Left hindlimb (tissue), 1 donor: Measurements from ENCODE around the gene AIP.
A peak's percentile ranks its signal among the peaks of the same experiment; 100 is the strongest.
"Not testable (repeated sequence)": the region's sequence is repeated elsewhere in the genome, so short reads cannot be mapped to it uniquely, and the experiment has no call there.

Experiments
- DNase-seq: peaks from one replicate; pipeline ENCODE4 v3.0.0-alpha.2; 2018

The AIP gene

DNA sequence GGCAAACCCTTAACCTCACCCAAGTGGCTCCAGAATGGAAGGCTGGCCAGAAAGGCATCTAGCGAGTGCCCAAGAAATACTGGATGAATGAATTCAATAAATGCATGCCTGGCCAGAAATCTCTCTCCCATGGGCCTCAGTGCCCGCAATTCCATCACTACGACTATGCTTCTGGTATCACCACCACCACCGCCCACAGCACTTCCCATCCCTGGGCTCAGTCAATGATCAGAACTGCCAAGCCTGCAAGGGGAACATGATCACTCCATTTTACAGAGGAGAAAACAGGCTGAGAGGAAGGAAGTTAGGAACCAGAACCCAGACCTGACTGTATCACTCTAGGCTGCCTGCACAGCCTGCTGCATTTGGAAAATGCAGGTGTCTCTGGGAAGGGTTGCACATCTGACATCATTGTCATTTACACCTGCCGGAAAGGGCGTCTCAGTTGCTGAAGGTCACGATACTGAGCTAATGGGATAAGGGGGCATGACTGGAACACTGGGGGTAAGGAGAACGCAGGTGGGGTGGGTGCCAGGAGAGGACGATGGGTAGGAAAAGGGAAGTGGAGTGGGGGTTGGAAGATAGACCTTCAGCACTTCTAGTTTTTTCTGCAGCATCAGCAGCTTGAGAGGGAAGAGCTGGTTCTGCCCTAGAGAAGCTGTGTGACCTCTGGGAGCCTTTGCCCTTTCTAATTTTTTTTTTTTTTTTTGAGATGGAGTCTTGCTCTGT lies 33.5 kb upstream of the AIP start:
- DNase-seq = no peak

DNA sequence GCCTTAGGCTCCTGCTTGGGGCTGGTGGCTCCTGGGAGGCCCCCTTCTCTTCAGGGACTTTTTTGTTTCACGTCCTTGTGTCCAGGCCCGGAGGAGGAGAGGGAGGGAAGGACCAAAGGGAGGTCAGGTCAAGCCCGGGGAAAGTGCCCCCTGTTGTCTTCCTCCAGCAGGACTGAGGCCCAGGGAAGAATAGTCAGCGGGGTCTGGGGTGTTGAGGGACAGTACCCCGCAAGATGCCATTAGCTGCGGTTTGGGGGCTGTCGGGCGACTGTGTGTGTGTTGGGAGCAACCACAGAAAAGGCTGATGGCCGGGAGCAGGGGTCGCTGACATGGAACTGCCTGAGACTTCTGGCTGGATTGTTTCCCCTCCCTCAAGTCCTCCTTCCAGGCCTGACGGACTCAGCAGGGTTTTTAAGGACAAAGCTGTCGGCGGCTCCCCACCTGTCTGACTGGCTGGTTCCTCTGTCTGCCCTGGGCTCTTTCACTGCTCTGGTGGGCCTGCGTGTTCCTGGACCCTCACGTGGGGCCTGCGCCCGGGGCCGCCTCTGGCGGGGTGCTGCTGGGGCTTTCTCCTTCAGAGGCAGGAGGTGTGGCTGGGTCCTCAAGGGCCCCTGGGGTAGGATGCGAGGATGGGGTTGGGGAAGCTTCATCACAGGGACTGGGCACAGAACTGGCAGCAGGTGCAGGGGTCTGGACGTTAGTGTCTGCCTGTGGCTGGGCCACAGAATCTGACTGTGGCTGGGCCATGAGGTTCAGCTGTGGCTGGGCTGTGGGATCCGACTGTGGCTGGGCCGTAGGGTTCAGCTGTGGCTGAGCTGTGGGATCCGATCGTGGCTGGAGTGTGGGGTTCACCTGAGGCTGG lies 31.8 kb upstream of the AIP start:
- no peak for DNase-seq

DNA sequence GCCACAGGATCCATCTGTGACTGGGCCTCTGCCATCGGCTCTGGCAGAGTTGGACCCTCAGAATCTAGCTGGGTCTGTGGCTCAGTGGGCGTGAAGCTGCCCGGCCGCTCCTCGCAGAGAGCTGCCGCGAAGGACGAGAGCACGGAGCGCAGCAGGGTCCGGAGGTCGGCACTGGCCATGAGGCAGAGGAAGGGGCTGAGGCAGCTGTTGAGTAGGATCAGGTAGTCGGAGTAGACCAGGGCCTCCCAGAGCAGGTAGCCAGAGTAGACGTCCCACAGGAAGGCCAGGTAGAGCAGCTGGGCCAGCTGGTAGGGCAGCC lies 31.2 kb upstream of the AIP start:
- DNase-seq = no peak

DNA sequence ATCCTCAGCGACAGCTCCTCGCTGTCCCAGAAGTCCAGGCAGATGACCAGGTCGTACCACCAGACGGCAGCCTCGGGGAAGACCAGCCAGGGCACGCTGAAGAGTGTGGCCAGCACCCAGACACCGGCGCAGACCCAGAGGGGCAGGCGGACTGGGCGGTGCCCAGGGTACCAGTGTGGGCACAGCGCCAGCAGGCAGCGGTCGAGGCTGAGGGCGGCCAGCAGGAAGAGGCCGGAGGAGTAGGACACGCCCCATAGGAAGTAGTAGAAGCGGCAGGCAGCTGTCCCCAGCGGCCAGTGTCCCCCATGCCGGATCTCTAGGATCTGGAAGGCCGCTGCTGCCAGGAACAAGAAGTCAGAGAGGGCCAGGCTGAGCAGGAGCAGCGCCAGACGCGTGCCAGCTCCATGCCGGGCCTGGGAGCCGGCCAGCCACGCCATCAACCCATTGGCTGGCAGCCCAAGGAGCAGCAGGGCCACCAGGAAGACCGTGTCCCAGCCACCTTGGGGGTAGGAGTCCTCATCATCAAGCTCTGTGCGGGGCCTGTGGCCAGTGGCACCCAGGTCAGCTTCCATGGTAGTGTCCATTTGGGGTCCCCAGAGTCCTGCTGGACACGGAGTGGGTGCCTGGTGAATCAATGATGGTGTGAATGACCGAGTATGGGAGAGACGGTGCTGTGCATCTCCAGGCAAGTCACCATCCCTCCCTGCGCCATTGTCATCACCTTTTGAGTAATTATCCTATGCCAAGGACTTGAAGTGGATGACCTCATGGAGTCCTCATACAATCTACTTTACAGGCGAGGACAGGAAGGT lies 30.5 kb upstream of the AIP start, which contains the start of gene GPR152:
Gene GPR152, minus strand, starts transcription at position 589 of the 812 bp plus-strand sequence. Its CDS starts 5 bp downstream, at position 584.
- no peak for DNase-seq

DNA sequence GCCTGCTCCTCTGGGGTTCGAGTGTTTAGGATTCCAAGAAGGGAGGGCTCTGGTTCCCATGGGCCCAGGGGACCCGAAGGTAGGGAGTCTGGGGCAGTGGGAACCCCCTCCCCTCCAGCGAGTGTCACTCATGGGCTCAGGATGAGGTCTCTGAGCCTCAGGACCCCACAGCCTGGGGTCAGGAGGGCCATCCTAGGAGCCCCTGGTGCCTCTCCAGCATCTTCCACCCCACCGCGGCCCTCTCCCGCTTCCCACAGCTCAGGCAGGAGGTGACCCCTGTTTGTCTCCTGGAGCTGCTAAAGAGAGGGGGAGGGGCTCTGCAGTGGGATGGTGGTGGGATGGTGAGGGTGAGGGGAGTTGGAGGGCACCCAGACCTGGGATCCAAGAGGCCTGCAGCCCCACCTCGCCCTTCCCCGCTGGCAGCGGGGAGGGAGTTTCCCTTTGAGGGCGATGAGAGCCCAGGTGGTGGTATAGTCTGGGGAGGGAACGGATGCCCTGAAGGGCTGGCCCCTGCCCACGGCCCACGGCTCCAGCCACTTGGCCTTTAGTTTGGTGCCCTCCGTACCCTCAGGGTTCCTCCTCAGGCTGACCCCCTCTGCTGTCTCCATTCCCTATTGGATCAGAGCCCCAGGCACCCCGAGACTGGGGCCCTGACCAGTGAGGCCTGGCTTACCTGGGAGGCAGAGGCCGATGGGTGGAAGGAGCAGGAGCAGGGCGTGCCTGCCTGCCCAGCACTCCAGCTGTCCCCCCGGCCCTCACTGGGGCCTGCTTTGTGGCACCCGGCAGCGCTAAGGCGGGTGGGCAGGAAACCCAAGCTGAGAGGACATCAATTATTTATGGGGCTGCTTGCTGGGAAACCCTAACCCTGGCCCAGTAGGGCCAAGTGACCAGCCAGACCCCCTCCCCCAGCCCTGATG lies 28.8 kb upstream of the AIP start:
- no peak for DNase-seq

DNA sequence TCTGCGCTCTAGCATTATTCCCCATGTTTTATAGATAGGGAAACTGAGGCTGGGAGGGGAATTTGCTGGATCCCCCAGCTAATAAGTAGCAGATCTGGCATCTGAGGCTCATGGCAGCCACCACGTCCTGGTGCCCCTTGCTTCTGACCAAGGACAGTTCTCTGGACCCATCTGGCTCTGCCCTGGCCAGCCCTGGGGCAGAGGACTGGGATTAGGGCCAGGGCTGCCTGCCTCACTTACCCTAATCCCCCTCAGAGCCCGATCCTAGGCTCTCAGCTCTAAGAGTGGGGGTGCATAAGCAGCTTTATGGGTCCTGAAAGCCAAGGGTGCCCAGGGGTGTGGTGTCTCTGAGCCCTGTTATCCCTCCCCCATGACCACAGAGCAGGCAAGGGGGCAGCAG lies 27.8 kb upstream of the AIP start, which contains the start of gene CABP4:
Gene CABP4, plus strand, starts transcription at position 301 of the 400 bp plus-strand sequence. Its CDS starts 70 bp downstream, at position 371.
- no peak for DNase-seq

DNA sequence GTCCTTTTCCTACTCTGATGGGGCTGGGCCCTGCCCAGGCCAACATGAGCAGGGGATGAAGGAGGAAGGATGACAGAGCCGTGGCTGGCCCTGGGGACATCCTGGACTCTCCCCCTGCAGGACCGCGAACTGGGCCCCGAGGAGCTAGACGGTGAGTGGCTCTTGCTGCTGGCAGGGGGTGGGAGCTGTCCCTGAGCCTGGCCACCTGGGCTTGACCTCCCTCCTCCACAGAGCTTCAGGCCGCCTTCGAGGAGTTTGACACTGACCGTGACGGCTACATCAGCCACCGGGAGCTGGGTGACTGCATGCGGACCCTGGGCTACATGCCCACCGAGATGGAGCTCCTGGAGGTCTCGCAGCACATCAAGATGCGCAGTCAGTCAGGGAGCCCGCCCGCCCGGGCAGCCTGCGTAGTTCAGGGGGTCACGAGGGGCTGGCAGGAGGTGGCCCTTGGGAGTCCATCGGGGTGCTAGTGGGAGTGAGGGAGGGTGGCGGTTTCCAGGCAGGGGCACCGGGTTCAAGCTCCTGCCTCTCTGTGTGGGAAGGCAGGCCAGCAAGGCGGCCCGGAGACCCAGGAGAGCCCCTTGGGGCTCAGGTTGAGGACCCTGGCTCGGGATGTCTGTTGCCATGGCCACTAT lies 26.6 kb upstream of the AIP start:
- no peak for DNase-seq

DNA sequence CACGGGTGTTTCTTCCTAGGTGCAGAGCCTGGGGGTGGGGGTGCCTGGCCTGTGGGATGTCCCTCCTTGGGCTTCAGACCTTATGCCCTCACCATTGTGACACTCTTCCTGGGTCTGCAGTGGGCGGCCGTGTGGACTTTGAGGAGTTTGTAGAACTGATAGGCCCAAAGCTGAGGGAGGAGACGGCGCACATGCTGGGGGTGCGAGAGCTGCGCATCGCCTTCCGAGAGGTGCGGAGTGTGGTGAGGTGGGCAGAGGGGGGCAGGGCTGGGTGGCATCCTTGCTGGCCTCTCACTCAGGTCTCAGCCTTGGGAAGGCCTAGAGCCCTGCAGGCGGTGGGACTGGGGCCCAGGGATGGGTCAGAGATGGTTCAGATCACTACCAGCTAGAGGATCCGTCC lies 25.4 kb upstream of the AIP start:
- no peak for DNase-seq

DNA sequence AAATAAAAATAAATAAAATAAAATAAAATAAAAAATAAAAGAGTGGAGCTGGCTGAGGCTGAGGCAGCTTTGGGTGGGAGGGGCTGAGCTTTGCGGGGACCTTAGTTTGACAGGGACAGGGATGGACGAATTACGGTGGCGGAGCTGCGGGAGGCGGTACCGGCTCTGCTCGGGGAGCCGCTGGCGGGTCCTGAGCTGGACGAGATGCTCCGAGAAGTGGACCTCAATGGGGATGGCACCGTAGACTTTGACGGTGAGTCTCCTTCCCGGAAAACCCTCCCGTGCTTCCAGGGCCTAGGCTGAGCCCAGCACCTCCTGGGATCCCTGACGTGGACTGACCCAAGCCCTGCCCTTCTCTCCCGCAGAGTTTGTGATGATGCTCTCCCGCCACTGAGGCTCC lies 24.6 kb upstream of the AIP start:
- no peak for DNase-seq

DNA sequence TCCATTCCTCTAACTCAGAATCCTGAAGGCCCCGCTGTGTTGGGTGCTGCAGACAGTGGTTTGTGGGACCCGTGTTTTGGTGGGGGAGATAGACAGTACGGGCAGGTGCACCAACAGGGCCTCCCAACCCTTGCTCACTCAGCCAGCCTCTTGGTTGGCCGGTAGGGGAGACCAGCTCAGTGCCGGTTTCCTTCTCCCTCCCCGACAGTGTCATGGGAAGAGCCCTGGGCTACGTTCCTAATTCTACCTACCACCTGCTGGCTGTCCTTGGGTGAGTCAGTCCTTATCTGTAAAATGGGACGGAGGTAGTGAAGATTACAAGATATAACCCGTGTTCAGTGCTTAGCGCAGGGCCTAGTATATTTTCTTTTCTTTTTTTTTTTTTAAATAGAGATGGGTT lies 19.6 kb upstream of the AIP start:
- DNase-seq = no peak

DNA sequence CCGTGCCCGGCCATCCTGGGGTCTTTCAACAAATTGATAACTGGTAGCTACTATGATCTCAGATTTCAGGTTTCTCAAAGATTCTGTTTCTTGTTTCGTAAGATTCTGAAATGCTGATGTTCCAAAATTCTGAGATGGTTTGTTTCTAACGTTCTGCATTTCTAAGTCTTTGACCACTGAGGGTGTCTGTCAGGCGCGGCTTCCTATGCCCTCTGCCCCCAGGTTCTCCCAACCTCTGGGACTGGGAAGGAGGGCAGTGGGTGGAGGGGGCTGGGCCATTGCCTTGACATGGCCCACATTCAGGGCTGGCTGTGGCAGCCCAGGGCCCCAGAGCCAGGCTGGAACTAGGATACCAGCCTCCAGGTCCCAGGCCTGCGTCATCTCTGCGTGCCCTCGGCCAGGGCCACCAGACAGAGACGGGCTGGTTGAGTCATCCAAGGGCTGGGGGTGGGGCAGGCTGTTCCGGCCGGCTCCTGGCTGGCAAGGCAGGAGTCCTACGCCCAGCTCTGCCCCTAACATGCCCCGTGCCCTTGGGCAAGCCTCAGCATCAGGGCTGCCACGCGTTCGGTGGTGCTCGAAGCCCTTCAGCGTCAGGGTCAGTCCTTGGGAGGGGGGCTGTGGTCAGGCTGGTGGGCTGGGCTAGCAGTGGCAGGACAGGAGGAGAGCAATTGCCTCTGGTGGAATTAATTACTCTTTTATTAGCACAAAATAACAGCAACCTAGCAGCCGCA lies 19.0 kb upstream of the AIP start:
- DNase-seq = no peak

DNA sequence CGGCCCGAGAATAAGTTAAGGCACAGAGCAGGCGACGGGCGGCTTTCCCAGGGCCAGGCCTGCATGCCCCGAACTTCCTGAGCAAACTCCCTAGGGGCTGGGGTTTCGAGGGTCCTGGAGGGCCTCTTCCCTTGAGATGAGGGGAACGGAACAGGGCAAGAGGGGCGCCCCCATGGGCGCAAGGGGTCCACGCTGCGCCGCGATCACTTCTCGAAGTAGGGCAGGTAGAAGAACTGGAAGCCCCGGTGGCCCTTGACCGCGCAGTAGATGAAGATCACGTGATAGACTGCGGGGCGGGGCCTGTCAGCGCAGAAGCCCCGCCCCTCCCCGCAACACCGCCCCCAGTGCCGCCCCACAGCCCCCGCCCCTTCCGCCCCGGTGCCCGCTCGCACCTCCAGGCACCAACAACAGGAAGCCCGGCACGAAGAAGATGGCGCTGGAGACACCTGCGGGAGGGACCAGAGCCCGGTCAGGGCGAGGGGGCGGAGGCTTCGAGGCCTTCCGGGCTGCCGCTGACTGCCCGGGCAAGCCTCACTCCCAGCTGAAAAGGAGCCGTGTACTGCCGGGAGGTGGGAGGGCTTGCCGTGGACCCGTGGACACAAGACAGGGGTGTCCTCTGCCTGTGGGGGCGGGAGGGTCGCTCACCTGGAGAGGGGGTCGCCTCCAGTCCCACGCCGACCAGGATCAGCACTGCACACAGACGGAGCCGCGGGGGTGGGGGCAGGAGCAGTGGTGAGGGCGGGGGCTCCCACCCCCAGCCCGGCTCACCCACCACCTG lies 18.2 kb upstream of the AIP start:
- DNase-seq = peak; percentile 86

DNA sequence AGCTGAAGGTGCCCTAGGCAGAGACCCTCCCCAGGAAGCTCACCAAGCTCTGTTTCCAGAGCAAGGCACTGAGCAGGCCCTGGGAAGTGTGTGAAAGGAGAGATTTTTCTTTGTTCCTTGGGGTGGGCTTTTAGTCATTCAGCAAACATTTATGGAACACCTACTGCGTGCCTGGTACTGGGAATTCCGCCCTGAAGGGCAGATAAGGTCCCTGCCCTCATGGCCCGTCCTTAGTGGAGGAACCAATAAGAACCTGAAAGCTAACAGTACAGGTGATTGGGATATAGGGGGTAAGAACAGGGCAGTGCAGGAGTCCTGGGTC lies 17.7 kb upstream of the AIP start:
- no peak for DNase-seq

DNA sequence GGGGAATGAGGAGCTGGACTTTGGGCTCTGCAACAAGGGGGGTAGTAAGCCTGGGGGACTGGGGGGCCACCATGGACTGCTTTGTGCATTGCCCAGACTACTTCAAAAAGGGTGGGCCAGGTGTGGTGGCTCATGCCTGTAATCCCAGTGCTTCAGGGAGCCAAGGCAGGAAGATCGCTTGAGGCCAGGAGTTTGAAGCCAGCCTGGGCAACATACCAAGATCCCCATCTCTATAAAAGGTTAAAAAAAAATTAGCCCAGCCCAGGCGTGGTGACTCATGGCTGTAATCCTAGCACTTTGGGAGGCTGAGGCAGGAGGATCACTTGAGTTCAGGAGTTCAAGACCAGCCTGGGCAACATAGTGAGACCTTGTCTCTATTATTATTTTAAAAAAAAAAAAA lies 17.3 kb upstream of the AIP start:
- not testable (repeated sequence) for DNase-seq

DNA sequence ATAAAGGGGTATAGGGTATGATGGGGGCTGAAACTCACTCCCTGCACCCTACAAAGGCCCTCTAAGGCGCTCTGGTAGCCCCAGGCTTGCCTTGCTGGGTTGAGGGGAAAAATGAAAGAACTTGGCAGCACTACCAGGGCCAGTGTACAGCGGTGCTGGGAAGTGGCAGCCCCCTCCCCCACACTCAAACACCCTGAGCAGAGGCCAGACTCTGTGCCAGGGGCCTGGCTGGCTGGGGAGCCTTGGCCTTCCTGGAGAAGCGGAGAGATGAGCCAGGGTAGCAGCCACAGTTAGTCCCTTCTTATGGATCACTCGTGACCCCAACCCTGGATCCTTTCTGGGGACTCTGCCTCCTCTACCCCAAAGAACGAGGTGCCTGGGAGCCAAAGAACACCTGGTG lies 16.5 kb upstream of the AIP start:
- DNase-seq = no peak

DNA sequence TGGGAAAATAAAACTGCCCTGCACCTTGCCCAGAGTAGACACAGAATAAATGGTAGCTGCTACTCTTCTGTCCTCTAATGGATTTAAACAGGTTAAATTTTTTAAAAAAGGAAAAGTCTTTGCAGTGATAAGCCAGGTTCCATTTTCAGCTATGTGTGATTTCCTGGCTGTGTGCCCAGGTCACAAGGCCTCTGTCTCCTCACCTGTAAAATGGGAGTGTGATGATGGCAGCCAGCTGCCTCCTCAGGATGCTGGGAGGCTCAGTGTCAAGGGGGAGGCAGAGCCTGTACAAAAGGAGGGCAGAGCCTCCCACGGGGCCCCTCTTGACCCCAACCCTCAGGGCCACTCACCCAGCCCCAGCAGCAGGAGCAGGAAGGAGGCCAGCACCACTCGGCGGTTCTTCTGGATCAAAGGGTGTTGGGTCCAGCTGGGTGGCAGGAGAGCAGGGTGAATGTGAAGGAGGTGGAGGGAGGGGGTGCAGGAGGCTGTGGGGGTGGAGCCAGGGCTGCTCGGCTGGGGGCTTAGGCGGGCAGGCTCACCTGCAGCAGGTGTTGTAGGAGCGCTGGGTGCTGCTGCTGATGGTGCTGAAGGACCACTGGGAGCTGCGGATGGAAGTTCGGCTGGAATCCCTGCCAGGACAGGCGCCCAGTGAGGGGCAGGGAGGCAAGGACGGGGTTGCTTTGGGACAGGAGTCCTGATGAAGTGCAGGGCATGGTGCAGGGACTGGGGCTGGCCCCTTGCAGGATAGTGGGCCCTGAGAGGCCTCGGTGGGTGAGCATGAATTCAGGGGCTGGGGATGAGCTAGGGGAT lies 15.7 kb upstream of the AIP start:
- no peak for DNase-seq

DNA sequence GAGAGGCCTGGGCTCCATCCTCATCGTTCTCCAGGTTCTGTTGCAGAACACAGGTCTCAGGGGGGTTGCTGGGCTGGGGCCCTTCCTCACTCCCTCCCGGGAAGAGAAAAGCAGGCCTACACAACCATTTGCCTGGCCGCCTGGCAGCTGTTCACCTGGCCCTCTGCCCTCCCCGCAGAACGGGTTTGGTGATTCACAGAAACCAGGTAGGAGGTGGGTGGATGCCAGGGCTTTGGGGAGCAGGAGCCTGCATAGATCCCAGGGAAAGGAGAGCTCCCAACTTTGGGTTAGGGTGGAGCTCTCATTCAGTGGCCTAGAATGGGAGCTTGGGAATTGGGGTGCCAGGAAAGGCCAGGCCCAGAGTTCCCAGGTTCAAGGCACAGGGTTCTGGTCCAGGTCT lies 14.8 kb upstream of the AIP start:
- no peak for DNase-seq

DNA sequence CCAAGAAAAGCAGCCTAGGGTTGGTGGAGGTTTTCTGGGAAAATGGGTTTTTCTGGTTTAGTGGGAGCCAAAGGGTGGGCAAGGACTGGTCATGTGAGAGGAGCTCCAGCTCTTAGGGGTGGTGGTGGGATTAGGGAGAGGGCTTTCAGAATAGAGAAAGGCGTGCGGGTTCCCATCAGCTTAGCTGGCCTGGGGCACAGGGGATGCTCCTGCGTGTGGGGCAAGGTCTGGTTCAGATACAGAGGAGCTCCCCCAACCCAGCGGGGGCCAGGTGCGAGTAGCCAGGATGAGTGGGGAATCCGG lies 14.4 kb upstream of the AIP start:
- no peak for DNase-seq

DNA sequence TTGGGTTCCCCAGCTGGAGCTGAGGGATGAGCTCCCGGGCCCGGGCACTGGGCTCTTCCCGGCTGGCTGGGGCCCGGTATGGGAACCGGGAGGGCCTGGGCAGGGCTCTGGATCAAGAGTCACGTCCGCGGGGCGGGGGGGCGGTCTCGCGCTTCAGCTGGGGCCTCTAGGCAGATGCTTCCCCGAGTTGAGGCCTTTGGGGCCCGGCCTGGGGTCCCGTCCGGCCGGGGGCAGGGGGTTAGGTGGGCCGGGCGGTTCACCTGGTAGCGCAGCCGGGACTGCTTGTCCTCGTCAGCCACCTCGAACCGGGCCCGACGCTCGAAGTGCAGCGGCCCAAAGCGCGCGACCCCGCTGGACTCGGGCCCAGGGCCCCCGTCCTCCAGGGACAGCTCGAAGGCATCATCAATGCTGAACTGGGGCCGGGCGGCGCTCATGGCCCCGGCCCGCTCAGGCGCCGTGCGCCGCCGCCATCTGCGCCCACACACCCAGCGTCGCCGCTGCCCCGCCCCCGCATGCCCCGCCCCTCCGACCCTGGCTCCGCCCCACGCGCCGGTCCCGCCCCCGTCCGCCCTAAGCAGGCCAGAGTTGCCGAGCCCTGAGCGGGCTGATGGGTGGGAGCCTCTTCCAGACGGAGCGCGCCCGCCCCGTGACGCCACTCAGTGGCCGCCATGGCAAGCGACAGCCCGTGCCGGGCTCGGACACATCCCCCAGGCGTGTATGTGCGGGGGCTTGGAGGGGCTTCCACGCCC lies 13.9 kb upstream of the AIP start, which contains the start of gene TMEM134:
Gene TMEM134, minus strand, starts transcription at position 493 of the 749 bp plus-strand sequence. Its CDS starts 59 bp downstream, at position 434.
- peak; percentile 96 for DNase-seq
